SK-N-DZ (cell line): ENCODE data around the gene OLIG2.

ENCODE experiments used
- DNase-seq: peaks from one replicate; pipeline ENCODE4 v3.0.0-alpha.2; 2015; ENCODE audit warnings: low spot score

OLIG2 gene

GRCh38 chr21:33019885-33020557 is 5.7 kb upstream of the OLIG2 start:
- no peak for DNase-seq

GRCh38 chr21:33020558-33021100 is 5.1 kb upstream of the OLIG2 start:
- DNase-seq, result no peak

GRCh38 chr21:33021150-33021549 is 4.6 kb upstream of the OLIG2 start:
- no peak for DNase-seq

- DNase-seq, result no peak
These were observed 4.1 kb upstream of the OLIG2 start for GRCh38 chr21:33021667-33022066.

GRCh38 chr21:33022489-33022827 is 3.3 kb upstream of the OLIG2 start:
- DNase-seq, result no peak

- no peak for DNase-seq
These were observed 2.7 kb upstream of the OLIG2 start for GRCh38 chr21:33022828-33023573.

- no peak for DNase-seq
These were observed 2.0 kb upstream of the OLIG2 start for GRCh38 chr21:33023574-33024200.

- DNase-seq, result no peak
These were observed 1.3 kb upstream of the OLIG2 start for GRCh38 chr21:33024201-33025103.

- no peak for DNase-seq
These were observed 638 bp upstream of the OLIG2 start for GRCh38 chr21:33025106-33025488.

- DNase-seq, result no peak
These were observed 716 bp downstream of the OLIG2 start for GRCh38 chr21:33026443-33026858.

- DNase-seq, result no peak
These were observed 1.2 kb downstream of the OLIG2 start for GRCh38 chr21:33026878-33027400.

GRCh38 chr21:33027401-33028286 is 1.9 kb downstream of the OLIG2 start:
- no peak for DNase-seq

- no peak for DNase-seq
These were observed 2.5 kb downstream of the OLIG2 start for GRCh38 chr21:33028287-33028670.

GRCh38 chr21:33028773-33029384 is 3.1 kb downstream of the OLIG2 start:
- DNase-seq, result no peak

GRCh38 chr21:33029385-33029921 is 3.7 kb downstream of the OLIG2 start:
- DNase-seq, result no peak

GRCh38 chr21:33029975-33030461 is 4.3 kb downstream of the OLIG2 start:
- no peak for DNase-seq

GRCh38 chr21:33030633-33031032 is 4.9 kb downstream of the OLIG2 start:
- DNase-seq, result no peak

GRCh38 chr21:33031152-33031911 is 5.6 kb downstream of the OLIG2 start:
- no peak for DNase-seq
